Transverse colon (tissue), 4 donors: Measurements from ENCODE around the gene OSBPL6. TPM values are rescaled to one million over a fixed set of nuclear protein-coding genes. Genes with fewer than 3 reads are reported as not detected.

Experiments
- DNase-seq: peaks from one replicate; pipeline ENCODE4 v3.0.0-alpha.2; 2019
- H3K27ac ChIP-seq, 4 donors: fragments of 200-600 bp; sonication (generic); 2 replicates each; pipeline ENCODE4 v1.5.1; 2016 to 2018; ENCODE audit warnings: inconsistent platforms in 4 of 4
- H3K27me3 ChIP-seq: fragments of 200-600 bp; sonication (generic); 2 replicates; pipeline ENCODE4 v1.5.1; 2017; ENCODE audit warnings: inconsistent platforms
- H3K36me3 ChIP-seq, 4 donors: fragments of 200-600 bp; sonication (generic); 2 replicates each; pipeline ENCODE4 v1.5.1; 2017 to 2019; ENCODE audit warnings: inconsistent platforms in 4 of 4
- H3K4me1 ChIP-seq, 4 donors: fragments of 200-600 bp; sonication (generic); 2 replicates each; pipeline ENCODE4 v1.5.1; 2017 to 2020; ENCODE audit warnings: inconsistent platforms in 4 of 4
- H3K4me3 ChIP-seq, 4 donors: fragments of 200-600 bp; sonication (generic); 1 replicate in 1 of 4; 2 replicates in 3 of 4; pipeline versions ENCODE4 v1.5.1 to v1.6.1; 2017 to 2019; ENCODE audit warnings: inconsistent platforms in 4 of 4
- H3K9me3 ChIP-seq, 2 donors: fragments of 200-600 bp; sonication (generic); 2 replicates each; pipeline ENCODE4 v1.5.1; 2017 to 2019; ENCODE audit warnings: inconsistent platforms in 2 of 2
- EP300 ChIP-seq: sonication (generic); formaldehyde crosslinking; IDR thresholded peaks from one replicate; pipeline ENCODE4 v1.6.1; 2017; ENCODE audit warnings: antibody characterized with exemption, low read depth
- POLR2A ChIP-seq: fragments of 450-650 bp; IDR thresholded peaks from one replicate; pipeline ENCODE4 v1.6.1; 2016; ENCODE audit warnings: antibody characterized with exemption, mild to moderate bottlenecking, moderate library complexity
- POLR2AphosphoS5 ChIP-seq, 3 donors: sonication (generic); formaldehyde crosslinking; IDR thresholded peaks; one replicate each; pipeline ENCODE4 v1.6.1; 2016; ENCODE audit warnings: antibody characterized with exemption in 3 of 3
- WGBS, 2 donors: methylation state at CpG; one replicate each; pipeline ENCODE4 v1.1.5; 2018; ENCODE audit warnings: low coverage in 1 of 2; 5-methylcytosine and 5-hydroxymethylcytosine counted together
- in situ Hi-C, 4 donors: fragments of 200-750 bp; cut with MboI; loops; one replicate each; pipeline versions ENCODE4 v1.15.0 to v1.15.1; 2017; ENCODE audit warnings: low sequenced_read_pairs in 3 of 4, low pct_ligation_motif_present in 1 of 4, low pct_unique_long_range_greater_than_20kb in 1 of 4
- intact Hi-C: fragments of 100-400 bp; cut with DNase I; formaldehyde crosslinking; loops from one replicate; pipeline ENCODE4 v1.15.1; 2023; ENCODE audit warnings: low total_unique reads
- total RNA-seq, 4 donors: library from RNA; depleted of rRNA; stranded (reverse); fragments of >200 nt; gene quantifications; one replicate each; pipeline ENCODE4 v1.1.0, GENCODE V29; 2016
- TF ChIP-seq, protein P1 (sequence below), 5 experiments: fragments of 200-600 bp in 3 of 5; fragments of 450-650 bp in 2 of 5; sonication (generic) in 3 of 5; IDR thresholded peaks; 1 replicate in 2 of 5; 2 replicates in 3 of 5; pipeline ENCODE4 v1.5.1; 2016 to 2017; ENCODE audit warnings: antibody characterized with exemption in 5 of 5, inconsistent platforms in 3 of 5, mild to moderate bottlenecking in 2 of 5, moderate library complexity in 1 of 5

Gene OSBPL6
- total RNA-seq, 4 donors from 2014 or later = 0.95 to 4.0 (median 2.5) TPM

DNA sequence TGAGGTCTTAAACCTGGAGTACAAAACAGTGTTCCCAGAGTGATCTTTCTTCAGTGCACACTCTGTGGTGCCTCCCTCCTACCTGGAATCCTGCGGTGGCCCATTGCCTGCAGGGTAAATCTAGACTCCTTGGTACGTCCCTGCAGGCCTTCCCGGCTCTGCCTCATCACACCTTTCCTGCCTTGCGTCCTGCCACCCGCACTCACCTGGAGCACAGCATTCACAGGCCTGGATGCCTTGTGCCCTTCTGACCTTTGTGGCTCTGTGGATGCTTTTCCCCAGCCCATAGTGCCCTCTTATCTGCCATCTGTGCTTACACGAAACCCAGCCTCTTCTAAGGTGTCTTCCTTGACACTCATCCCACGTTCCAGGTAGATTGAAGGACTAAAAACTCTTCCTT lies 194.0 kb downstream of the OSBPL6 start:
- Histone ChIP-seq H3K27ac (no peak overlapping the region), H3K9me3 (no peaks in the 10 kb centered on the region), H3K4me3 (no peak overlapping the region), H3K36me3 (no peaks in the 10 kb centered on the region), H3K27me3 (no peaks in the 10 kb centered on the region), H3K4me1 (no peaks in the 10 kb centered on the region)
- WGBS, 2 donors = 90 to 92% methylated on average over 2 to 7 of the region's 7 CpGs
- intact Hi-C loops = no loop called here
- in situ Hi-C loops = no loop called here
- TF ChIP-seq EP300 (no peak), POLR2AphosphoS5 (IDR thresholded peaks at IDR 0.05) (no peak), POLR2A (no peak)
- TF ChIP-seq, protein P1, sequence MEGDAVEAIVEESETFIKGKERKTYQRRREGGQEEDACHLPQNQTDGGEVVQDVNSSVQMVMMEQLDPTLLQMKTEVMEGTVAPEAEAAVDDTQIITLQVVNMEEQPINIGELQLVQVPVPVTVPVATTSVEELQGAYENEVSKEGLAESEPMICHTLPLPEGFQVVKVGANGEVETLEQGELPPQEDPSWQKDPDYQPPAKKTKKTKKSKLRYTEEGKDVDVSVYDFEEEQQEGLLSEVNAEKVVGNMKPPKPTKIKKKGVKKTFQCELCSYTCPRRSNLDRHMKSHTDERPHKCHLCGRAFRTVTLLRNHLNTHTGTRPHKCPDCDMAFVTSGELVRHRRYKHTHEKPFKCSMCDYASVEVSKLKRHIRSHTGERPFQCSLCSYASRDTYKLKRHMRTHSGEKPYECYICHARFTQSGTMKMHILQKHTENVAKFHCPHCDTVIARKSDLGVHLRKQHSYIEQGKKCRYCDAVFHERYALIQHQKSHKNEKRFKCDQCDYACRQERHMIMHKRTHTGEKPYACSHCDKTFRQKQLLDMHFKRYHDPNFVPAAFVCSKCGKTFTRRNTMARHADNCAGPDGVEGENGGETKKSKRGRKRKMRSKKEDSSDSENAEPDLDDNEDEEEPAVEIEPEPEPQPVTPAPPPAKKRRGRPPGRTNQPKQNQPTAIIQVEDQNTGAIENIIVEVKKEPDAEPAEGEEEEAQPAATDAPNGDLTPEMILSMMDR (IDR thresholded peaks at IDR 0.05) = no peak
- no peak for DNase-seq

- no peak for DNase-seq
- in situ Hi-C loops = no loop called here
- WGBS, 2 donors = 91 to 93% methylated on average over 3 to 4 of the region's 4 CpGs
- Histone ChIP-seq H3K9me3 (no peaks in the 10 kb centered on the region), H3K4me3 (no peak overlapping the region), H3K27ac (no peak overlapping the region), H3K27me3 (no peaks in the 10 kb centered on the region), H3K36me3 (no peaks in the 10 kb centered on the region), H3K4me1 (no peaks in the 10 kb centered on the region)
- intact Hi-C loops = no loop called here
- TF ChIP-seq, protein P1 (IDR thresholded peaks at IDR 0.05) = no peak
- no peak for TF ChIP-seq POLR2AphosphoS5 (IDR thresholded peaks at IDR 0.05)
- no peak for TF ChIP-seq EP300
- TF ChIP-seq POLR2A = no peak
These were observed 197.4 kb downstream of the OSBPL6 start for GRCh38 chr2:178391701-178392100.

DNA sequence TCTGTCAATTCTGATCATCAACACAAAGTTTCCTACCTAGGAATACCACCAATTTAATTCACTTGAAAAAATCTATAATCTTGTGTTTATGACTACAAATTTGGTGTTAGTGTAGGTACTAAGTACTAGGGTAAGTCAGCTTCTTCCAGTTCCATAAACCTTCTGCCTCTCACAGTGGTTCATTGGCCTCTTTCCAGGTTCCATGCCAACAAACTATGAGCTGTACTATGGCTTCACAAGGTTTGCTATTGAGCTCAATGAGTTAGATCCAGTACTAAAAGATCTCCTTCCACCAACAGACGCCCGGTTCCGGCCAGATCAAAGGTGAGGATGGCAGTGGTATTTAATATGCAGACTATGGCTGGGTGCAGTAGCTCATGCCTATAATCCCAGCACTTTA lies 197.9 kb downstream of the OSBPL6 start:
- WGBS, 2 donors = 83% methylated on average over 3 of the region's 3 CpGs; no CpG with 5 or more reads in 1 of the 2 donors
- no peaks in the 10 kb centered on the region for H3K27me3 ChIP-seq
- no peak for DNase-seq
- H3K9me3 ChIP-seq = no peaks in the 10 kb centered on the region
- no peak overlapping the region for H3K4me3 ChIP-seq
- no peak overlapping the region for H3K27ac ChIP-seq
- intact Hi-C loops = no loop called here
- TF ChIP-seq EP300 = no peak
- TF ChIP-seq, protein P1 (IDR thresholded peaks at IDR 0.05) = no peak
- TF ChIP-seq POLR2A = no peak
- no peak for TF ChIP-seq POLR2AphosphoS5 (IDR thresholded peaks at IDR 0.05)
- no peaks in the 10 kb centered on the region for H3K36me3 ChIP-seq
- H3K4me1 ChIP-seq = no peaks in the 10 kb centered on the region
- in situ Hi-C loops = no loop called here

- intact Hi-C loops = no loop called here
- Histone ChIP-seq H3K9me3 (no peaks in the 10 kb centered on the region), H3K27ac (no peak overlapping the region), H3K4me1 (no peaks in the 10 kb centered on the region), H3K27me3 (no peaks in the 10 kb centered on the region), H3K4me3 (no peak overlapping the region), H3K36me3 (no peaks in the 10 kb centered on the region)
- TF ChIP-seq, protein P1 (IDR thresholded peaks at IDR 0.05) = no peak
- TF ChIP-seq POLR2A = no peak
- no peak for TF ChIP-seq EP300
- TF ChIP-seq POLR2AphosphoS5 (IDR thresholded peaks at IDR 0.05) = no peak
- in situ Hi-C loops = no loop called here
- DNase-seq = no peak
These were observed 200.5 kb downstream of the OSBPL6 start for GRCh38 chr2:178394859-178395258.
